ENCODE measurements around the gene BBS7.

BBS7 gene

DNA sequence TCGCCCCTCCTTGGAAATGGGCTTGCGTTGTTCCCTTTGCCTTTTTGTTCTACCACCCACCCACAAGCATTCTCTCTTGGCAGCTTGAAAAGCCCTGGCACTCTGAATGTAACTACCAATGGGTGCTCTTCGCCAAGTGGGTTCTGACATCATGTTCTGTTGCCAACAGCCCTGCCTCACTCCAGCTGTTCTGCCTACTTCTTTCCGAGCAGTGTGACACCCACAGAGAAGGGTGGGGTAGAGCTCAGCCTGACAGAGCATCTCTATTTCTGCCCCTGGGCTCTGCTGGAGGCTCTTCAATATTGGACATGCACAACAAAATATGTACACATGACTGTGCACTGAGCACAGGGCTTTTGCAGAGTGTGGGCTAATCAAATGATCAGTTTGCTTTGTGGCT, 84.8 kb downstream of the BBS7 start:
- H3K4me3 ChIP-seq (ENCODE audit: low read depth, low read length): no peak overlapping the region
- peak; percentile 45 for DNase-seq (ENCODE audit: low read depth, low spot score)
- in situ Hi-C loops (cut with HindIII; ENCODE audit: low sequenced_read_pairs): no loop called here
- TF ChIP-seq, protein P1, sequence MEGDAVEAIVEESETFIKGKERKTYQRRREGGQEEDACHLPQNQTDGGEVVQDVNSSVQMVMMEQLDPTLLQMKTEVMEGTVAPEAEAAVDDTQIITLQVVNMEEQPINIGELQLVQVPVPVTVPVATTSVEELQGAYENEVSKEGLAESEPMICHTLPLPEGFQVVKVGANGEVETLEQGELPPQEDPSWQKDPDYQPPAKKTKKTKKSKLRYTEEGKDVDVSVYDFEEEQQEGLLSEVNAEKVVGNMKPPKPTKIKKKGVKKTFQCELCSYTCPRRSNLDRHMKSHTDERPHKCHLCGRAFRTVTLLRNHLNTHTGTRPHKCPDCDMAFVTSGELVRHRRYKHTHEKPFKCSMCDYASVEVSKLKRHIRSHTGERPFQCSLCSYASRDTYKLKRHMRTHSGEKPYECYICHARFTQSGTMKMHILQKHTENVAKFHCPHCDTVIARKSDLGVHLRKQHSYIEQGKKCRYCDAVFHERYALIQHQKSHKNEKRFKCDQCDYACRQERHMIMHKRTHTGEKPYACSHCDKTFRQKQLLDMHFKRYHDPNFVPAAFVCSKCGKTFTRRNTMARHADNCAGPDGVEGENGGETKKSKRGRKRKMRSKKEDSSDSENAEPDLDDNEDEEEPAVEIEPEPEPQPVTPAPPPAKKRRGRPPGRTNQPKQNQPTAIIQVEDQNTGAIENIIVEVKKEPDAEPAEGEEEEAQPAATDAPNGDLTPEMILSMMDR (IDR thresholded peaks at IDR 0.05; ENCODE audit: low read depth, low read length): no peak

DNA sequence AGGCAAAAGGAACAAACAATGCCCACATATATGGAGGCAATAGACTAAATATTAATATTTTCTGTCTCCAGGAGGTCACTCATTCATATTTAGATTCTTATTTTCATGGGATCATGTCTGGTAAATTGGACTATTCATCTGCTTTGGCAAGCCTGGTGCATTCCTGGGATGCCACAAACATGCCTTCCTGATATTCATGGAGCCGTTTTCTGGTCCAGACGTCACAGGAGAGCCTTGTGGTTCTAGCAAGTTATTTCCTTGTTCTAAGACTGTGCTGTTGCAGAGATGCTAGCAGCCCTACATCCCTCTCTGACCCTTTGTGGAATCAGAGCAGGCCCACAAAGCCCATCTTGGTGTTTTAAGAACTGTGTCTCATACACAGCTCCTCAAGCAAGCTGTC, 85.3 kb downstream of the BBS7 start:
- H3K4me3 ChIP-seq (ENCODE audit: low read depth, low read length): no peak overlapping the region
- in situ Hi-C loops (cut with HindIII; ENCODE audit: low sequenced_read_pairs): no loop called here
- DNase-seq (ENCODE audit: low read depth, low spot score): peak; percentile 94
- TF ChIP-seq, protein P1 (IDR thresholded peaks at IDR 0.05; ENCODE audit: low read depth, low read length): no peak

GRCh38 chr4:121784401-121784800, 85.9 kb downstream of the BBS7 start:
- no peak for DNase-seq (ENCODE audit: low read depth, low spot score)
- in situ Hi-C loops (cut with HindIII; ENCODE audit: low sequenced_read_pairs): no loop called here
- H3K4me3 ChIP-seq (ENCODE audit: low read depth, low read length): no peak overlapping the region
- TF ChIP-seq, protein P1 (IDR thresholded peaks at IDR 0.05; ENCODE audit: low read depth, low read length): no peak

- H3K4me3 ChIP-seq (ENCODE audit: low read depth, low read length): no peak overlapping the region
- TF ChIP-seq, protein P1 (IDR thresholded peaks at IDR 0.05; ENCODE audit: low read depth, low read length): no peak
- DNase-seq (ENCODE audit: low read depth, low spot score): no peak
- in situ Hi-C loops (cut with HindIII; ENCODE audit: low sequenced_read_pairs): no loop called here
Observed at GRCh38 chr4:121783210-121783609, 87.1 kb downstream of the BBS7 start.

GRCh38 chr4:121778991-121779628, 91.2 kb downstream of the BBS7 start:
- TF ChIP-seq, protein P1 (IDR thresholded peaks at IDR 0.05; ENCODE audit: low read depth, low read length): no peak
- no peak for DNase-seq (ENCODE audit: low read depth, low spot score)
- in situ Hi-C loops (cut with HindIII; ENCODE audit: low sequenced_read_pairs): no loop called here
- H3K4me3 ChIP-seq (ENCODE audit: low read depth, low read length): no peak overlapping the region

GRCh38 chr4:121777625-121778024, 92.6 kb downstream of the BBS7 start:
- TF ChIP-seq, protein P1 (IDR thresholded peaks at IDR 0.05; ENCODE audit: low read depth, low read length): no peak
- no peak overlapping the region for H3K4me3 ChIP-seq (ENCODE audit: low read depth, low read length)
- no peak for DNase-seq (ENCODE audit: low read depth, low spot score)
- in situ Hi-C loops (cut with HindIII; ENCODE audit: low sequenced_read_pairs): no loop called here
